Natural killer cell (primary cell): ENCODE results near the gene CADM1. TPM values are rescaled to one million over a fixed set of nuclear protein-coding genes. Genes with fewer than 3 reads are reported as not detected.

Experiments used
- ATAC-seq, 3 donors: fragments of 150-1000 bp in 2 of 3; fragments of 200-7000 bp in 1 of 3; cut with Tn5 transposase; 1 replicate in 1 of 3; 2 replicates in 2 of 3; pipeline ENCODE4 v1.10.0; 2021; ENCODE audit warnings: mild to moderate bottlenecking in 2 of 3, moderate library complexity in 2 of 3
- DNase-seq, 2 donors: peaks; one replicate each; pipeline versions ENCODE4 v3.0.0 to v3.0.0-alpha.2; 2013 to 2021; ENCODE audit warnings: mixed read lengths in 1 of 2
- H3K27ac ChIP-seq: one replicate; pipeline ENCODE4 v1.5.1; 2013; ENCODE audit warnings: mild to moderate bottlenecking, low read length
- H3K27me3 ChIP-seq: one replicate; pipeline ENCODE4 v1.6.1; 2013; ENCODE audit warnings: low read length; ENCODE audit not compliant: control insufficient read depth, insufficient read depth
- H3K36me3 ChIP-seq: one replicate; pipeline ENCODE4 v1.6.1; 2013; ENCODE audit warnings: low read length; ENCODE audit not compliant: control insufficient read depth, insufficient read depth
- H3K4me1 ChIP-seq: one replicate; pipeline ENCODE4 v1.6.1; 2013; ENCODE audit warnings: low read length; ENCODE audit not compliant: control insufficient read depth, insufficient read depth
- H3K4me3 ChIP-seq: one replicate; pipeline ENCODE4 v1.5.1; 2013; ENCODE audit warnings: low read length
- H3K9me3 ChIP-seq: one replicate; pipeline ENCODE4 v1.6.1; 2013; ENCODE audit warnings: low read length; ENCODE audit not compliant: control insufficient read depth, insufficient read depth
- H3K27ac Mint-ChIP-seq, 2 donors: one replicate each; pipeline ENCODE4 v1.8.0; 2022; ENCODE audit warnings: mild to moderate bottlenecking in 2 of 2, mixed read lengths in 2 of 2, moderate library complexity in 1 of 2
- H3K27me3 Mint-ChIP-seq, 2 donors: one replicate each; pipeline ENCODE4 v1.8.0; 2022; ENCODE audit warnings: low read depth in 2 of 2, mixed read lengths in 2 of 2
- H3K36me3 Mint-ChIP-seq: one replicate; pipeline ENCODE4 v1.8.0; 2022; ENCODE audit warnings: mixed read lengths
- H3K4me1 Mint-ChIP-seq, 2 donors: one replicate each; pipeline ENCODE4 v1.8.0; 2022; ENCODE audit warnings: mixed read lengths in 2 of 2
- H3K4me3 Mint-ChIP-seq: one replicate; pipeline ENCODE4 v1.8.0; 2022; ENCODE audit warnings: mild to moderate bottlenecking, moderate library complexity, mixed read lengths
- H3K9me3 Mint-ChIP-seq, 2 donors: one replicate each; pipeline ENCODE4 v1.8.0; 2022; ENCODE audit warnings: mixed read lengths in 2 of 2
- CTCF ChIP-seq: fragments of 200-600 bp; IDR thresholded peaks from one replicate; pipeline ENCODE4 v1.8.0; 2022; ENCODE audit warnings: antibody characterized with exemption
- WGBS: methylation state at CpG from one replicate; pipeline ENCODE4 v1.1.7; 2013; ENCODE audit warnings: missing lambda C conversion rate; ENCODE audit not compliant: insufficient coverage; 5-methylcytosine and 5-hydroxymethylcytosine counted together
- intact Hi-C: fragments of 100-400 bp; cut with micrococcal nuclease; formaldehyde crosslinking; loops from one replicate; pipeline ENCODE4 v1.14.2; 2022
- total RNA-seq, 4 donors: library from RNA; stranded (reverse); fragments of 120-200 nt in 1 of 4; gene quantifications; one replicate each; pipeline versions ENCODE4 v1.2.3 to v1.2.4, GENCODE V29; 2013 to 2022

CADM1 gene
- total RNA-seq, 3 donors from 2014 or later (not counting 1 experiment from before 2014, with no cell fraction given), result 3.2 to 4.2 (median 3.9) TPM

DNA sequence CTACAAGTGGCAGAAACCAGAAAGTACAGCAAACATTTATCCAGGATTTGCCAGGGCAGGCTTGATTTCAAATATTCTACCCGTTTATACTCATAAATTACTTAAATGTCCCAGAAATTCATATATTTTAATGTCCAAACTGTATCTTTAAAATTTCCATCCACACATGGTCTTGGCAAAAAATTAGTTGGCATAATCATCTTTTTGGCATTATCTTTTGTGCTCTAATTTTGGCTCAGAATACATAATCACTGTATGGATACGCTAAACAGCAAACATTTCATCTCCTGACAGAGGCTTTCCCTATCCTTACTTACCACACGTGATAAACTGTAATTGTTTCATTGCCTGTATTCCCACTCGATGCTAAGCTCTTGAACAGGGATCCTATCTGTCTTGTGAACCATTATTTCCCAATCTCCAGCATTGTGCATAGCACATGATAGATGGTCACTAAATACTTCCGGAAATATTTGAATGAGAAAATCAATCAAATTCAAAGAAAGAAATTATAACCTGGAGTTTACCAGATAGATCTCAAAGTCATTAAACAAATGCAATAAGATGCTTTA is 64.2 kb downstream of the CADM1 start:
- Histone ChIP-seq H3K9me3 (no peaks in the 10 kb centered on the region), H3K27ac (no peak overlapping the region), H3K36me3 (no peaks in the 10 kb centered on the region), H3K4me1 (no peaks in the 10 kb centered on the region), H3K27me3 (no peaks in the 10 kb centered on the region), H3K4me3 (no peak overlapping the region)
- no peak for TF ChIP-seq CTCF
- no peak for ATAC-seq
- H3K4me3 Mint-ChIP-seq, result no peak overlapping the region
- no peaks in the 10 kb centered on the region for H3K36me3 Mint-ChIP-seq
- no peak overlapping the region for H3K27ac Mint-ChIP-seq
- H3K27me3 Mint-ChIP-seq, result peaks cover 0 to 2% of the 10 kb centered on the region in 2 donors
- H3K9me3 Mint-ChIP-seq, result peaks cover 3% of the 10 kb centered on the region in 2 donors
- no peak for DNase-seq
- no peaks in the 10 kb centered on the region for H3K4me1 Mint-ChIP-seq
- WGBS, result 81% methylated on average over 5 of the region's 5 CpGs
- intact Hi-C loops, result no loop called here

DNA sequence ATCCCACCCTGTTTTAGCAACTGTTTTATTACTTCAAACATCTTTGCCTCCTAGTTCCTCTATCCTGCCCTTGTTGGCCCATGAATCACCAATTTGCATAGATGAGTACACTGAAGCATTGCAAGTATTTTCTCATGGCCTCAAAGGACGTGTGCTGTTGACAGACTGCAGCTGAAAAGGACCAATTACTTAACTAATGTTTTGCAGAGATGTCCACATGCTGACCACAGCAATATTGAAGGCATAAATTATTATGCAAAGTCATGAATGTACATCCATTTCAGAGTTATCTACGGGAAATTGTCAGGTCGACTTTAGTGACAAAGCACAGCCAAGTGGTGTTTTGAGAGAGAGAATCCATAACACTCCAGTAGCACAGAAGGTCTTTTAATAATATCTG is 64.8 kb downstream of the CADM1 start:
- H3K36me3 Mint-ChIP-seq, result no peaks in the 10 kb centered on the region

DNA sequence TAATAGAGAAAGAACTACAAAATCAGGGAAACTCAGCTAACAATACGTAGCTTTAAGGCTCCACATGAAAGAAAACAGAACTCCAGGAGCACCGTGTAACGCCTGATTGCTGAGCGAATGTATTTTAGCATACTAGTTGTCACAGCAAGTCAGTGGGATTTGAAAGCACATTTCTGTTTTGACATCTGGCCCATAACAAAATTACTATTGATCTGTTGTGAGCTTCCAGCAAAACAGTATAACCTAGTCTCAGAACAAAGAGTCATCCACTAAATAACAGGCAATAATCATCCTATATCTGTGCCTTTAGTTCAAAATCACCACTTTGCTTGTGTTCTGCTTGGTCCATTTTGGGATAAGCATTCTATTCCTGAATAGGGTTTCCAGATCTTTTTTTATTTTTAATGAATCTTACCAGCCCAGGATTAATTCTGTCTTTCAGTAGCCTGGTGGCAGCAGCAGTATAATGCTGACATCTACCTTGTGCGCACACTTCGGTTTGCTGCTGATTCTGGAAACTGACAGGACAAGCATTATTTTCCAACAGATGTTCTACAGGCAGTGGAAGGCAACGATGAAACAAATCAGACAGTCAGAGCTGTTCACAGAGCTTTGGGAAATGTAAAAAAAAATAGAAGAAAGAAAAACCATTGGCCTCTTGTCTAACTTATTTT is 66.2 kb downstream of the CADM1 start:
- Histone ChIP-seq H3K36me3 (no peaks in the 10 kb centered on the region), H3K4me1 (no peaks in the 10 kb centered on the region), H3K27ac (no peak overlapping the region), H3K4me3 (no peak overlapping the region), H3K27me3 (no peaks in the 10 kb centered on the region), H3K9me3 (no peaks in the 10 kb centered on the region)
- no peak overlapping the region for H3K4me3 Mint-ChIP-seq
- WGBS, result 64% methylated on average over 7 of the region's 7 CpGs
- H3K9me3 Mint-ChIP-seq, result peaks cover 0 to 3% of the 10 kb centered on the region in 2 donors
- no peak for ATAC-seq
- no peak for DNase-seq
- no peak for TF ChIP-seq CTCF
- no peaks in the 10 kb centered on the region for H3K36me3 Mint-ChIP-seq
- peaks cover 0 to 2% of the 10 kb centered on the region in 2 donors for H3K27me3 Mint-ChIP-seq
- H3K27ac Mint-ChIP-seq, result no peak overlapping the region
- intact Hi-C loops, result no loop called here
- no peaks in the 10 kb centered on the region for H3K4me1 Mint-ChIP-seq

More for the DNA sequence above, 64.8 kb downstream of the CADM1 start:
- intact Hi-C loops, result no loop called here
- Mint-ChIP-seq H3K27me3 (peaks cover 0 to 2% of the 10 kb centered on the region in 2 donors), H3K27ac (no peak overlapping the region), H3K4me3 (no peak overlapping the region), H3K9me3 (peaks cover 3% of the 10 kb centered on the region in 2 donors), H3K4me1 (no peaks in the 10 kb centered on the region)
- H3K9me3 ChIP-seq, result no peaks in the 10 kb centered on the region
- no peaks in the 10 kb centered on the region for H3K36me3 ChIP-seq
- no peaks in the 10 kb centered on the region for H3K27me3 ChIP-seq
- 82% methylated on average over 3 of the region's 3 CpGs for WGBS
- no peak for TF ChIP-seq CTCF
- ATAC-seq (no peak), DNase-seq (no peak)
- no peak overlapping the region for H3K4me3 ChIP-seq
- no peak overlapping the region for H3K27ac ChIP-seq
- H3K4me1 ChIP-seq, result no peaks in the 10 kb centered on the region

DNA sequence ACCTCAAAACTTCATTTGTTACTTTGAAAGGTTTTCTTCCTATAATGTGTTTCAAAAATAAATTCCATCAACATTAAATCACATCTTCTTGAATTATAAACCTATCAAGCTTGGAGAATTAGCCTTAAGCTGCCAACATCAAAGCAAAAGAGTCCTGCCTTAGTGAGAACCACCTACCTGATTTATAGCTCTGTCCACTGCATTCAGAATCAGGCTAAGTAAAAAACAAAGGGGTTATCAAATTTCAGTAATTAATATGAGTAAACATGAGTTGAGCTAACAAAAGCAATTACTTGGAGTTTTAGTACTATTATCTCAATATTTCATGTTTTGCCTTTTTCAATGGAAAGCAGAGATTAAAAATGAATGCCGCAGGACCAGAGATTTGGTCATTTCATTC is 73.9 kb downstream of the CADM1 start:
- H3K27me3 ChIP-seq, result no peaks in the 10 kb centered on the region
- no peak for TF ChIP-seq CTCF
- intact Hi-C loops, result no loop called here
- no peaks in the 10 kb centered on the region for H3K4me1 ChIP-seq
- 100% methylated on average over 1 of the region's 1 CpG for WGBS
- H3K9me3 ChIP-seq, result no peaks in the 10 kb centered on the region
- Mint-ChIP-seq H3K9me3 (no peaks in the 10 kb centered on the region), H3K36me3 (no peaks in the 10 kb centered on the region), H3K4me3 (no peak overlapping the region), H3K4me1 (no peaks in the 10 kb centered on the region), H3K27ac (no peak overlapping the region), H3K27me3 (peaks cover 0 to 2% of the 10 kb centered on the region in 2 donors)
- H3K36me3 ChIP-seq, result no peaks in the 10 kb centered on the region
- no peak overlapping the region for H3K4me3 ChIP-seq
- H3K27ac ChIP-seq, result no peak overlapping the region
- DNase-seq, result no peak
- no peak for ATAC-seq
